GM19468 (cell line): ENCODE data around the gene LRRC8D.

Experiments
- ATAC-seq: cut with Tn5 transposase; IDR thresholded peaks from one replicate; pipeline ENCODE4 v1.9.1; 2021; ENCODE audit warnings: mild to moderate bottlenecking, moderate library complexity, moderate number of reproducible peaks; ENCODE audit not compliant: unreplicated experiment; ENCODE audit errors: extremely low read depth

The LRRC8D gene

DNA sequence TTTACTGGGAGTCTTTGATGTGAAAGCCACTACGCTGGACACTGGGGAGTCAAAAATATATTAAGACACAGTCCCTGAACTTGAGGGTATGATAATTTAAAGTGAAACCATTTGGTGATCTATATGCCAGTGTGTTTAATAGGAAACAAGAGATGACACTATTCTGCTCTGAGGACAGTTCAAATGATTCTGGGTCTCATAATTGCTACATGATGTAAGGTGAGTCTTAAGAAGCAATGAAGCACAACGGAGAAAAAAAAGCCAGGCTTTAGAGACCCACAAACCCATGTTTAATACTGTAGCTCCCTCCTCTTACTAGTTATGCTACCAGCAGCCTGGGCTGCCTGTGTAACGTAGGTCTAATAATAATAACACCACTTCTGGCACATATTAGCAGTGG is 14.2 kb upstream of the LRRC8D start:
- ATAC-seq = no peak

DNA sequence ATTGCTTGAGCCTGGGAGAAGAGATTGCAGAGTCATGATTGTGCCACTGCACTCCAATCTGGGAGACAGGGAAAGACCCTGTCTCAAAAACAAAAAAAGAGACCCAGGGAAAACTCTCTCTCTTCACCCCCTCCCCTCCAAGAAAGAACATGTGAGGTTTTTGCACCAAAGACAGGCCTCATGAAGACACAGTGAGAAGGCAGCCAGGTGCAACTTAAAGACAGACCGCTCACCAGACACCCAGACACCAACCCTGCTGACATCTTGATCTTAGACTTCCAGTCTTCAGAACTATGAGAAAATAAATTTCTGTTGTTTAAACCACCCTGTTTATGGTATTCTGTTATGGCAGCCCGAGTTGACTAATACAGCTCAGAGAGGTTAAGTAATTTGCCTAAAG is 13.3 kb upstream of the LRRC8D start:
- ATAC-seq = no peak

DNA sequence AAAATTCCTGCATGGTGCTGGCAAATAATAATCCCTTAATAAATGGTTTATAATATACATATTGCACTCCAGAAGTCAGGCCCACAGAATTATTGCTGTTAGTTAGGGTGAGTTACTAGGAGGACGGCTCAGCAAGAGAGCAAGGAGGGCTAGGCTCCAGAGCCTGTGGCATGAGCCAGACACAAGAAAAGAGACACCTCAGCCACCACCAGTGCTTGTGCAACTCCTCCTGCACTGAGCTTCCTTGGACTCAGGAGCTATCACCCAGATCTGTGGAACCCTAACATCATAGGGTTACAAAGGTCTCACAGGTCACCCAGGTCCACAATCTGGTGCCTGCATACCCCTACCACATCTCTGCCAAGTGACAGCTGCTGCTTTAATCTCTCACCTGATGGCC is 12.8 kb upstream of the LRRC8D start:
- no peak for ATAC-seq

DNA sequence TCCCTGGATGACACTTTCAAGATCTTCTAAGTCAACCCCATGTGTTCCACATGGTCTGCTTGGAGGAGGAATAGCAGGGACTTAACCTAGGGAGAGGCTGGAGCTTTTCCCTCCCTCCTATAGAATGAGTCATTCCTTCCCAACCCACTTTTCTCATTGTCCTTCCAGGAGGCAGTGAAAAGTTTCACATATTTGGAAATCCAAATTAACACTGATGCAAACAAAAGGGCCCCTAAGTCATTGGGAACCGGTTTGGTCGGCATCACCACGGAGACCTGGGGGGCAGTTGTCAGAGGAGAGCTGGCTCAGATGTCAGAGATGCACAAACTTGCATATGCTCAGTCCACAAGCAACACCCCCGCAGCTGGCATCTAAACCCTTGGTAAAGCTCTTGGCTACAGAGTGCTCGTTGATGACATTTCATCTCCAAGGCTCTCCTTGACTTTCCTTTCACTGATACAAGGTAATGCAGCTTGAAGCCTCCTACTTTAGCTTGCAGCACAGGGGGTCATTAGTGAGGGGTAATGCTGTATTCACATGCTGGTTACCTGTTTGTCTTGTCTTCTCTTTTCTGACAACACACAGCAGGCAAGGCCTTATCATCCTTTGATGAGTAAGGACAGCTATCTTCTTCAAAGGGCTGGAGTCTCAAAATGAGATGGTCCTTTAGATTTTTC is 12.3 kb upstream of the LRRC8D start:
- ATAC-seq = no peak

DNA sequence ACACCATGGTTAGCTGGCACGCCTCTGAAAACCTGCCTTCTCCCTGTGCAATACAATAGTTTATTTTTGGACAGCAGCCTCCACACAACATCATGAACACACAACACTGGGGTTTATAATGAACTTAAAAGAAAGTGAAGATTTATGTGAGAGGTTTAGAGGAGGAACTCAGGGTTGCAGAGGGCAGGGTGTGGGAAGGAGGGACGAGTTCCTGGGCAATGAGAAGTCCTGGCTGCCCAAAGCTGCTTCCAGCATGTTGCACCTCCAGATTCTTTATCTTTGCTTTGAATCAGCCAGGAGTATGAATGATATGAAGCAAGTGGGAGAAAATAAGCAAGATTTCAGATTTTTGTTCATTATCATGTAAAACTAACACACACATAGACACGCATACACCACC is 11.3 kb upstream of the LRRC8D start:
- ATAC-seq = no peak

DNA sequence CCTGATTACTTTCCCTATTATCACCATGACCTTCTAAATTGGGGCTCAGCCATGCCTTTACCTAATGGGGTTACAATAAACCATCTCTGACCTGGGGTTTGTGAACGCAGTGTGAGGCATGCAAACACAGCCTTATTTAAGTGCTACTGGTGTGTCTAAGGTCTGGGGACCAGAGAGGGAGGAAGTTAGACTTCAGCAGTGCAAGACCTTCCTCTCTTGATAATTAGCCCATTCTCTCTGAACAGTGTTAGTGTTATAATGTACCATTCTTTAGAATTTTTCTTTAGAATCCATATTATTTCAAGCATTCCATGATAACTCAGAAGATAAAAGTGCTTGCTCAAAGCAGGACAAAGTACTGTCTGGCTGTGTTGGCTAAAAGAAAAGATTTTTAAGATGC is 10.5 kb upstream of the LRRC8D start:
- ATAC-seq = no peak

DNA sequence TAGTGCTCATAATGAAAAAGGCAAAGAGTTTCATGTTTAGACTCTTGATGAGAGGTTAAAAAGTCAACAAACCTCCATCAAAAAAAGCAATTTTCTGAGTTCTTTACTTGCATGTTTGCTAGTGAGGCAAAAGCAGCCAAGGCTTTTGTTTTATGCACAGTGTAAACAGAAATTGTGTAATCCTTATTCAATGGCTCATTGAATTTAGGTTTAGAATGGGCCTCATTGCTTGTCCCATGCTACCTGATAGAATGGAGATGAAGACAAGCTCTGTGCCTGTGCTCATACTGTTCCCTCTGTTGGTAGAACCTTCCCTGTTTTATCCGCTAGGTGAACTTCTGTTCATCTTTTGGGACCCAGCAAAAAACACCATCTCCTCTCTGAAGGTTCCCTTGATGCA is 10.0 kb upstream of the LRRC8D start:
- ATAC-seq = no peak

DNA sequence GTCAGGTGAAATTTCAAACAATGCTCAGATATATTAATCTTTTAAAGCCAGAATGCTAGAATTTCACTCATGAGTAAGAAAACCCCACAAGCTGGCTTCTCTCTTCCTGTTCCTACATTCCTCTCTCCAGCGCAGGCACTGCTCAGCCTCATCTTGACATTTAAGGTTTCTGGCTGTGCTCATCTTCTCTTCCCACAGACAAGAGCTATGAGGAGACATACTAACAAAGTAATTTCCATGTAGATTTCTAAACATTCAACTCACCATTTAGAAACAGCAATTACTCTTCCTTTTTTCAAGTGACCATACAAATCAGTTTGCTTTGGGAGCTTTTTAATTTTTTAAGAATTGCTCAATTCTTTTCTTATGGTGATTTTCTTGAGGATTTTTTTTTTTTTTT is 7.8 kb upstream of the LRRC8D start:
- no peak for ATAC-seq

DNA sequence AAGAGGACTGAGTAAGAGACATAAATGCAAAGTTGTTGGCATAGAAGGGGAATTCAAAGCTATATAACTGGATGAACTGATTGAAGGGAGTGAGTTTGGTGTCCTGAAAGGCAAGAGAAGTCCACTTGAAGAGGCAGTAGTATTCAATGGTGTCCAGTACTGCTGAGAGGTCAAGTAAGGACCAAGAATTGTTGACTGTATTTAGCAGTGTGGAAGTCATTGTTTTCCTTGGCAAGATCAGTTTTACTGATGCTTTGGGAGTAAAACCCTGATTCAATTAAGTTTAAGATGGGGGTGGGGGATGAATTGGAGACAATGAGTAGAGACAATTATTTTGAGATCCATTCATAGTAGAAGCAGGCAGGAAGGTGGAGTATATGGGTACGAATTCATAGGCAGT is 5.8 kb upstream of the LRRC8D start:
- no peak for ATAC-seq

DNA sequence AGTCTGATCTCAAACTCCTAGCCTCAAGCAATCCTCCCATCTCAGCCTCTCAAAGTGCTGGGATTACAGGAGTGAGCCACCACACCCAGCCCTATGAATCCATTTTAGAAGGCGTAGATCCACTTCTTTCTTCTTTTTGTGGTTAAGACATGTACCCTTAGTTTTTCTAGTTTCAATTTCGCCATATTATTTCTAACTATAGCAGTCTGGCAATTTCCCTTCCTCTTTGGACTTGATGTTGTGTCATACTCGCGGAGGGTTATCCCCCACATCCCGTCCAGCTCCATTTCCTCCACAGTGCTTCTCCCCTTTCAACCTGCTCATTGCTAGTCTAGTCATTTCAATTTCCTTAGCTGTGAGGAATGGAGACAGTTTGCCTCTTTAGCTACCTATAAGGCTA is 5.2 kb upstream of the LRRC8D start:
- ATAC-seq = no peak

DNA sequence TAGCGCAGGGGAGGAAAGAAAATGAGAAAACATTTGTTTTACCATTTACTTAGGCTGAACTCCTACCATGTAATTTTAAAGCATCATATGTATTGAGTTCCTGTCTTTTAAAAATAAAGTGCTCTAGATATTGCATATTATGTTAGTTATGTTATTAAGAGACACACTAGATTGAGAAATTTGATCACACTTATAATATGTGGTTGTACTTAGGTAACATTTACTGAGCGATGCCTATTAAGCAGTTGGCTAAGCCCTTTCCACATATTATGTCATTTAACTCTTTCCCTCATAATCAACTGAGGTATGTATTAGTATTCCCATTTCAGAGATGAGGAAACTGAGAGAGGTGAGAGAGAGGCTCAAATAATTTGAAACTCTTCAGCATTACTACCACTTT is 4.5 kb upstream of the LRRC8D start:
- no peak for ATAC-seq

DNA sequence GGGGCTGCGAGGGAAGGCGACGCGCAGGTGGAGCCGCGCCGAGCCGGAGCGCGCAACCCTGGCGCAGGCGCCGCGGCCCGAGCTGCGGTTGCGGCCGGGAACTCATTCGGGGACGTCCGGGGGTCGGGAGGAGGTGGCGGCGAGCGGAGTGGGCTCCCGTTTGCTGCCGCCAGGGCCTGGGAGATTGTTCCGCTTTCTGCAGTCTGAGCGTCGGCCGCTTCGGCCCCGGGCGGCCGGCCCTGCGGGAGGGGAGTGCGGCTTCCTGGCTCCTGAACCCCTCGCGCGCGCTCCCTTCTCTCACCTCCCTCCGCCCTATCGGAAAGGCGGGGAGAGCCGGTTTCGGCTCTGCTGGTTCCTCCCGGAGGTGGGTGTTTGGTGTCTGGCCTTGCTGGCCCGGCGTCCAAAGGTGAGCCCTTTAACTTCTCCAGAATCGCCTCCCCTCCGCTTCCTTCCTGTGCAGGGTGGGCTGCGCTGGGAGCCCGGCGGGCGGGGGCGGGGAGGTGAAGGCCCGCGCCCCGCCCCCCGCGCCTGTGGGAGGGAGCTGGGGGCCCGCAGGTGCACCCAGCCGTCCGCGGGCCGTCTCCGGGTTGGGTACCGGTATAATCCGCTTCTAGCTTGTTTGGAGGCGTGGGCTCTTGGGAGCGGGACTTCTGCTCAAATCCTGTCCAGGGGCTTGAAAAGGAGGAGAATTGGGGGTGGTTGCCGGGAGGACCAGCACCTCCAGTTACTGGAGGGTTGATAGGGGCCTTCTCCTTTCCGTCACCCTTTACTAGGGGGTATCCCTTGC is 683 bp downstream of the LRRC8D start:
- ATAC-seq = peak; percentile 19

DNA sequence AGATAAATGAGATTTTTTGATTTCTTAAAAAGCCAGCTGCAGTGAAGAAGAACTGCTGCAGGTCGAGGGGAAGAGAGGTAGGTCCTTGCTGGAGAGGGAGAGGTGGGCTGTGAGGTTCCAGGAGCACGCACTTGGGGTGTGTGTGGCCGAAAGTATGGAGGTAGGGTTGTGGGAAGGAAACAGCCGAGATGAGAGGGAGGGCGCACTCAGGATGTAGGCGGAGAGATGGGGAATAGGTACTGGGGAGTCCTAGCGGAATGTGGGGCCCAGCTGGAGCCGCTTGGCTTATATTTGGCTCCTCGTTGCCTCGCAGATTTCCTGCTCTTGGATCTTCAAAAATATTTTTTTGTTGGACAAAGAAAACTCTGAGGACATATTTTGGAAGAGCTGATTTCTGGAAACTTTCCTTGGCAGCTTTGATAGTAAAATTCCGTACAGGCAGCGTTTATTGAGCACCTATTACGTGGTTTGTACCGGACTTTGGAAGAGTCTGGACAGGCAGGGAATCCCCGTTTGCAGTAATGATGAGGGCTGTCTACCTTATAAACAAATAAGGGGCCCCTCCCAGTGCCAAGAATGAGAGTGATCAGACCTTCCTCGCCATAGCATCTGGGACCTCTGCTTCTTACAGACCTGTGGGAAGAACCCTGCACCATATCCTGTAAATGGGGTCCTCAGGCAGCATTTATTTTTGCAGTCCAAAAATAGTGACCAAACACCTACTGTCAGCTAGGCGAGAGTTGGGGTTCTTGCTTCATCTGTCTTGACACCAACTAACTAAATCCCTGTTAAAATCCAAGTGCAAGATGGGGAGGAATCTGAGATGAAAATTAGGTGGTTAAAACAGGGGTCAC is 1.5 kb downstream of the LRRC8D start:
- no peak for ATAC-seq

DNA sequence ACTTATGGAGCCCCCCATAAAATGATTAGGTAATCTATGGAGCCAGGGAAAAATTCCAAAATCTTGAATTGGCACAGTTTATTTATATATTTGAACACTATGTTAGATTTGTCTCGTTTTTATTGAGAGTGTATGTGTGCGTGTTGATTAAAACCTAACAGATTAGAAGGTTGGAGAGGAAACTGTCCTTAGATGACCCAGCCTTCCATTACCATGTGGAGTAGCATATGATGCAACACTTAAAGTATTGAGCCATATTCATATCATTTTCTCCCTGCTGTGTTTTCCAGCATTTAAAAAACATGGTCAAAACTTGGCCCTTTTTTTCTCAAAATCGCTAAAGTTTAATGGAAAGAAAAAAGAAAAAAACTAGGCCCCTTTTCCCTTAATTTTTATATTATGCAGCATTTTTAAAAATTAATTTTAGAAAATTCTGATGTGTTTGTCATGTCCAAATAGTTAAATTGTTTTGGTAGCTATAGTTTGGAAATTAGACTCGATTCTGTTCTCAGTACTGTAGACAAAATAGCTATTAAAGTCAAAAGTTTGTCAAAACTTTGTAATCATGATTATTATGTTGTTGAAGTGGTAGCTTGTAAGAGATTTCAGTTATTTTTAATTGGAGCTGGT is 2.3 kb downstream of the LRRC8D start:
- ATAC-seq = no peak

DNA sequence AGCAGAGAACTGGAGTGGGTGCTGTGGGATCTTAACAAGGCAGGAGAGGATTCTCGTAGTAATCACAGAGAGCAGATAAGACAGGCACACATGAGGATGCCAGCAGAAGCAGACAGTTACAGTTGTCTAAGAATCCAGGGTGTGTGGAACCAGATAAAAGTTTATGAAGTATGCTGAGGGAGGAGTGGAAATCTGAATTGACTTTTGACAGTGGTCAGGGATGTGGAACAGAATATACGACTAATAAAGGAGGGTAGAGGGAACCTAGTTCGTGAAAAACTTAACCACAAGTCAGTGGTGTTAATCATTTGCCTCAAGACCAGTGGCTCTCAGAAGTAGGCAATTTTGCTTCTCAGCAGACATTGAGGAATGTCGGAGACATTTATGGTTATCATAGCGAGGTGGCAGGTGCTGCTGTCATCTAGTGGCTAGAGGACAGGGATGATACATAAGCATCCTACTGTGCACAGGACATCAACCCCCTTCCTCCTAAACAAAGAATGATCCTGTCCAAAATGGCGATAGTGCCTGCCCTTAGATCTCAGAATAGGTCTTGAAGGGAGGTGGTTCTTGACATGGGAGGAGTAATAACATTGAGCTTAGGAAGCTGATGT is 3.0 kb downstream of the LRRC8D start:
- ATAC-seq = no peak

DNA sequence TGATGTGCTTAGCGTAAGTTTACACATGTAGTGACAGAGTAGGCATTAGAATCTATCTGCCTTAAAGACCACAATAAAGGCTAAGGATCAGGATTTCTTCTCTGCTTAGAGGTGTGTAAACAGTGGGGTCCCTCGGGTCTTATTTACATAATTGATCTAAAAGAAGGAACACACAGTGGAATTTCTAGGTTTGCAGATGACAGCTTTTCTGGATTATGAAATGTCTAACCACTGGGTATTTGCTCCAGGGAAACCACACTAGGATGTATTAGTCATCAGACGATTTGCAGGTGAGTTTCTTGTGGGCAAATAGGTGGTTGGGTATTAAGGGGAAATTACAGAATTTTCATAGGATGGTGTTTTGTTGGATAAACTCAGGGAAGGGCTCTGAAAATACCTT is 5.8 kb downstream of the LRRC8D start:
- ATAC-seq = no peak

DNA sequence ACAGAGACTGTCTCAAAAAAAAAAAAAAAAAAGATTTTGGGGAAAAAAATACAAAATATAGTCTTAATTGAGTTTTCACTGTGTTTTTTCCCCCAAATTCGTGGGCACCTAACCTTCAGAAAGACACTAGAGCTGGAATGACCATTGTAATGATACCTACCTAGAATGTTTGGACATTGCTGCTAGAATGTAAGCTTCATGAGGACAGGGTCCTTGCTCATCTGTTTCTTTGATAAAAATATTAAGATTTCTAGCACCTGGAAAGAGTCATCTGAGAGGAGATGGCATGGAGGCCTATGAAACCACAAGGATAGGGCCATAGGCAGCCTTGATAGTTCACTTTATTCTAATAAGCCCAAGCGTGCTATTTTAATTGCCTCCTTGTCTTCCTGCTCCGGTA is 6.5 kb downstream of the LRRC8D start:
- ATAC-seq = no peak

DNA sequence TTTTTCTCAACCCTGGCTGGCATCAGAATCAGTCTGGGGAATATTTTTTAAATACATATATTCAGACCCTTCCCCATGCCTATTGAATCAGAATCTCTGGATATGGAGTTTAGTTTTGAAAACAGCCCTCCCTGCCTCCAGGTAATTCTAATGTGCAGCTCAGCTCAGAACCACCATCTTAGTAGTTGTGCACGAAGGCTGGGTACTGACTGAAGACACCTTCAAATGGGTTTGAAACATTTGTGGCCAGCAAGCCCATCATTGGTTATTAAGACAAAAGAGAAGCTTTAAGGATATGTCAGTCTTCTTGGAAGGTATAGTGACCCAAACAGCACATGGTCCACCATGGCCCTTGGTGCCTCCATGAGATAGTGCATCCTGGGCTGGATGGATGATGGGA is 7.1 kb downstream of the LRRC8D start:
- ATAC-seq = no peak

DNA sequence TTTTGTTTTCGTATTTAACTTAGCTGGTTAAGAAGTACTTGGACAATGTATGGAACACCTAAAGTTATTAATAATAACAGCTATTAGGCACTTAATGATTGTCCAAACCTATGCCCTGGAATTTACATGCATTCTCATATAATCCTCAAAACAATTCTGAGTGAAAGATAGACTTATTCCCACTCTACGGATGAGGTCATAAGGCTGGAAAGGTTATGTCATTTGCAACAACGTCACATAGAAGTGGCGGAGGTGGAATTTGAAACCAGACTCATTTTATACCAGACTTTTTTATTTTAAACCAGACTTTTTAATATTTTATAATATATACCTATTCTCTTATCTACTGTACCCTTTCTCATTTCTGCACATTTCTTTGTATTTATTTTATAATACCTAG is 8.4 kb downstream of the LRRC8D start:
- ATAC-seq = no peak

DNA sequence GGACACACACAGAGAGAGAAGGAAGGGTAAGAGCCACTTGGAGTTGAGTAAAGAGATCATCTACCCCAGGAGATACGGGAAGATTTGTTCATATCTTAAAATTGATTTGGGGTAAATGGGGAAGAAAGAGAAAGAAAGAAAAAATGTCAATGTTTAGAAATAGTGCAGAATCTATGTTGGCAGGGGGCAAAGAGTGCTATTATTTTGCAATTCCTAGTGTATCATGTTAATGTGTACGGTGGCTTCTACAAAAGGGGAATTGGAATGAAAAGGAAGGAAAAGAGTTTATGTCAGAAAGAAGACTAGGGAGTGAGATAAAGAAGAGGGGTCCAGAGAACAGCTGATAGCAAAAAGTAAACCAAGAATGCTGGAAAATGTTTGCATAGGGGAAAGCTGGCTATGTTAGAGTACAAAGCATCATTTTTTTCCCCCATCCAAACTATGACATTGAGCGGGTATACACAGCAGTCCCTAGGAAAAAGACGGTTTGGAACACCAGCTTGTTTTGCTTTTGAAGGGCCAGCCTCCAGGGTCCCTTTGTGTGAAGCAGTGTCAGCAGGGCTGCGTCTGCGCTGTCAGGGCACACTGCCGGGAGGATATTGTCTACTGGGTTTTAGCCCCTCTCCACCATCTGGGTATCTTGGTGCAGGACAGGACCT is 10.8 kb downstream of the LRRC8D start:
- no peak for ATAC-seq
